HG03571 (cell line): ENCODE measurements around the gene HMCES.
"Not testable (repeated sequence)": the region's sequence is repeated elsewhere in the genome, so short reads cannot be mapped to it uniquely, and the experiment has no call there.

Source experiments
- ATAC-seq: cut with Tn5 transposase; IDR thresholded peaks from one replicate; pipeline ENCODE4 v1.9.1; 2021; ENCODE audit not compliant: unreplicated experiment

Gene HMCES

DNA sequence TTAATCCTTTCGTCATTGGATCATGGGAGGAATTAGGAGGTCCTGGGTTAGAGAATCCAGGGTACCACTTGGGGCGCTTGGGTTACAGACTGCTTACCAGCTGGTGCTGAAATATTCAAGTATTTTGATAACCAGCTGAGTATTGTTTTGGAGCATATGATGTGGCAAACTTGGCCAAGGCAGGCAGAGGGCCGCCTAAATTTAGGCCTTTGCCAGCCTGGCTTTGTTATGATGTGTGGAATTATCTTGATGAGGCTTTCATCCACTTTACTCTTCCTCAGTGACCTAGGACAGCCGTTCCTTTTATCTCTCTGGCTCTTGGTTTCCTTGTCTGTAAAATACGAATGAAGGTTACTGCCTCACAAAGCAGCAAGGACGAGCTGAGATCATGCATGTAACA, 22.4 kb upstream of the HMCES start:
- ATAC-seq: no peak

DNA sequence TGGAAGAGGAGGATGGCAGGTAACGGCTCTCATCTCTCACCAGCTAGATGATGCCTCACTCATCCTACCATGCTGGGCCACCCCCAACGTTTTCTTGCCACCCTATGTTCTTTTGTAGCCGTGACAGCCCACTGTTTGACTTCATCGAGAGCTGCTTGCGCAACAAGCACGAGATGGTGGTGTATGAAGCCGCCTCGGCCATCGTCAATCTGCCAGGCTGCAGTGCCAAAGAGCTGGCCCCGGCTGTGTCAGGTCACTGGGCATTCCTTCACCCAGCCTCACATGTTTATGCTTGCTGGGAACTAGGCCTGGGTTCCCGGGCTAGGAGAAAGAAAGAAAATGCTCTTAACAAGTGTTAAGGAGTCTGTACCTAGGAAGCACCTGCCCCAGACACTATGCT, 21.1 kb upstream of the HMCES start:
- ATAC-seq: no peak

DNA sequence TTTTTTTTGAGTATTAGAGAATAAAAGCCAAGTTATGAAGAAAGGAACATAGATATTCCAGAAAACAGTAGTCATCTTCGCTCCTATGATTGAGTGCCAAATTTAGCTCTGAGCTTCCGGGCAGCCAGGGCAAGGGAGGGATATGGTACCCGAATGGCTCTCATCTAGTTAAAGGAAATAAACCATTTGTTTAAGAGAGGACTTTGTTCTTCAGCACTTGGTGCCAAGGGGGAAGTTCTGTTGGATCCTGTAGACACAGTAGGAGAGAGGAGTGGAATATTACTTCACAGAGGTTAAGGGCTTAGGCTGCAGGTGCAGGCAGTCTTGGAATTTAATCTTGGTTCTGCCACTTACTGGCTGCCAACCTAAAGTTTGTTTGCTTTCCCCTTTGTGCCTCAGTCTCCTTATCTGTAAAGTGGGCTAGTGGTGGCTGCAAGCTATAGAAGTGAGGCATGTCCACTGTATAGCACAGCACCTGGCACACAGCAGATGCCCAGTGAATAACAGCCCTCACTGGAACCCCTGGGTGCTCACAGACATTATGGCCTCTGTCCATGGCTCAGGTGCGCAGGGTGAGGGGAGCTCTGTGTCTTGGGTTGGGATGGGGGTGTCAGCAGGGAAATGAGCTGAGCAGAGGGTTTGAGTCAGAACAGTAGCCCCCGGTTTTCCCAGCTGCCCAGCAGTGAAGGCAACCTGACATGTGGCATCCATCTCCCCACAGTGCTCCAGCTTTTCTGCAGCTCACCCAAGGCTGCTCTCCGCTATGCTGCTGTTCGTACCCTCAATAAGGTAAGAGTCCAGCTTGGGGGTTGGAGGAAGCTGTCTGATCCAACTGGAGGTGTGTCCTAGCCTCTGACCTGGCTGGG, 18.8 kb upstream of the HMCES start:
- no peak for ATAC-seq

DNA sequence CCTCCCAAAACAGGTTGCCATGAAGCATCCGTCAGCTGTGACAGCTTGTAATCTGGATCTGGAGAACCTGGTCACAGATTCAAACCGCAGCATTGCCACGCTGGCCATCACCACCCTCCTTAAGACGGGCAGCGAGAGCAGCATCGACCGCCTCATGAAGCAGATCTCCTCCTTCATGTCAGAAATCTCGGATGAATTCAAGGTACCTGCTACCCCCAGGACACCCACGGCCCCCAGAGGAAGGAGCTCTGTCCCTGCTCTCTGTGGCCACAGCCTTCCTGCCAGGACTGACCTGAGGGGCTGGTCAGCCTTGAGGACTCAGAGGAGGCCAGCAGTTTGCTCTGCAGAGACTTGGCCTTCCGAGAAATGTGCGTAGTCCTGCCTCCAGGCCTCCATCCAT, 18.1 kb upstream of the HMCES start:
- ATAC-seq: no peak

DNA sequence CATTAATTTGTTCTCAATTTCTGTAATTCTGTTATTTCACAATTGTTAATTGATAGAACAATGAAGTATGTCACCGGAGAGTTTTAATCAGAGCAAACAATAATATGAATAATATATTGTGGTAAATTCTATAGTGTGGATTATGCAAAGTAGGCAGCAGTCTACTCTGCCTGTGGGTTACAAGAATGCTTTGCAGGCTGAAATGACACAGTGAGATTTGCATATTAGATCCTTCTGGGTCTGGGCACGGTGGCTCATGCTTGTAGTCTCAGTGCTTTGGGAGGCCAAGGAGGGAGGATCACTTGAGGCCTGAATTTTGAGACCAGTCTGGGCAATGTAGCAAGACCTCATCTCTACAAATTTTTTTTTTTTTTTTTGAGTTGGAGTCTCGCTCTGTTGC, 16.8 kb upstream of the HMCES start:
- no peak for ATAC-seq

DNA sequence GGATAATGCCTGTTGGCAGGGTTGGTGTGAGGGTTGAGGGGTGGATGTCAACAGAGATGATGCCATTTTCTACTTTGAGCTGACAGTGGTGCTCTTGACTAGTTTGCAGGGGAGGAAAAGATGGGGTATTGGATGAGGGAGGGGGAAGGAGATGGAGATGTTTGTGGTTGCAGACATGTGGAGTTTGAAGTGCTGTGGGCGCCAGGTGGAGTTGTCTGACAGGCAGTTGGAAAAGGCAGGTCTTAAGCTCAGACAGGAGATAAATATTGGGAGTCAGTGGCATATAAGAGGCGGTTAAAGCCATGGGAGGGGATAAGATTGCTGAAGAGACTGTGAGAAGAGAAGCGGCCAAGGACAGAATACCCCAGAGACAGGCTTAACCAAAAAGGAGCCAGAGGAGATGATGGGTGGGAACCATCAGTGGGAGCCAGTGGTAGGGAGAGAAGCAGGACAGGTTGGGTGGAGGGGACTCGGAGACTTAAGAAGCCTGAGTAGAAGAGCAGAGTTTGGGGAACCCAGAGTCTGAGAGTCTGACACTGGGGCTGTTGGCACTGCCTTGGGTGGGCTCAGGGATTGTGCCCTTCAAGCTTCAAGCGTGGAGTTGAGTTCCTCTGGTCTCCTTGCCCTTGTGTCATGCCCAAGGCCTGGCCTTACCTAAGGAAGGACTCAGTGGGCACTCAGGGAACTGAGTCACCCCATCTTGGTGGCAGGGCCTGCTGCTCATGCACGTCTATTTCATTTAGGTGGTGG, 15.3 kb upstream of the HMCES start:
- no peak for ATAC-seq

DNA sequence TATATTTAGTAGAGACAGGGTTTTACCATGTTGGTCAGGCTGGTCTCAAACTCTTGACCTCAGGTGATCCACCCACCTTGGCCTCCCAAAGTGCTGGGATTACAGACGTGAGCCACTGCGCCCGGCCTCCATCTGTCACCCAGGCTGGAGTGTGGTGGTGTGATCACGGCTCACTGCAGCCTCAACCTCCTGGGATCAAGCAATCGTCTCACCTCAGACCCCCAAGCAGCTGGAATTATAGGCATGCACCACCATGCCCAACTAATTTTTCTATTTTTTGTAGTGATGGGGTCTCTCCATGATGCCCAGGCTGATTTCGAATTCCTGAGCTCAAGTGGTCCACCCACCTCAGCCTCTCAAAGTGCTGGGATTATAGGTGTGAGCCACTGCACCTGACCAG, 13.7 kb upstream of the HMCES start:
- ATAC-seq: not testable (repeated sequence)

DNA sequence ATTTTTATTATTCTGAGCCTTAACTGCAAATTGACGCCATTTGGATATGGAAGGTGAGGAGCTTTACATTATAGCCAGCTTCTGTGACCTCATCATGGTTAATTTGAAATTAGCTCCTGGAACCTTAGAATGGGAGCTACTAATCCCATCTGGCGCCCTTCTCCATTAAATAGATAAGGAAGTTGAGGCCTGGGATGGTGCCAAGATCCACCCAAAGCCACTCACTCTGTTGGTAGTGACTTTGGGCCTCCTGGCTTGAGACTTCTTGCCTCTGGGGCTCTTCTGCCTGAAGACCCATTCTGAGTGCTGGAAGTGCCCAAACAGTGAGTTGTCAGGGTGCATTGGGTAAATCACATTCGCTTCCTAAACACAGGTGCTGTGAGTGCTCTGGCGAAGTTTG, 12.0 kb upstream of the HMCES start:
- ATAC-seq: no peak

DNA sequence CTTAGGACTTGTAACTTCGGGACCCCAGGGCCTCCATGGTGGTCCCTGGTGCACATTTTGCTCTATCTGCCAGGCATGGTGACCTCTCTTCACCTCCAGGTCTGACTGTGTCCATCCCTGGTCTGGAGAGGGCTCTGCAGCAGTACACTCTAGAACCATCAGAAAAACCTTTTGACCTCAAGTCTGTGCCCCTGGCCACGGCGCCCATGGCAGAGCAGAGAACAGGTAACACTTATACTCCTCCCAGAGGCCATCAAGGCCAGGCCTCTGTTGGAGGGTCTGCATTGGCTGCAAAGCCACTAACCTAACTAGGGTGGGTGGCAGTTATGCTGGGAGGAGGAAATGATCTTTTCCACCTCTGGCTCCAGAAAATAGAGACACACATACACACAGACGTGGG, 10.3 kb upstream of the HMCES start:
- no peak for ATAC-seq

DNA sequence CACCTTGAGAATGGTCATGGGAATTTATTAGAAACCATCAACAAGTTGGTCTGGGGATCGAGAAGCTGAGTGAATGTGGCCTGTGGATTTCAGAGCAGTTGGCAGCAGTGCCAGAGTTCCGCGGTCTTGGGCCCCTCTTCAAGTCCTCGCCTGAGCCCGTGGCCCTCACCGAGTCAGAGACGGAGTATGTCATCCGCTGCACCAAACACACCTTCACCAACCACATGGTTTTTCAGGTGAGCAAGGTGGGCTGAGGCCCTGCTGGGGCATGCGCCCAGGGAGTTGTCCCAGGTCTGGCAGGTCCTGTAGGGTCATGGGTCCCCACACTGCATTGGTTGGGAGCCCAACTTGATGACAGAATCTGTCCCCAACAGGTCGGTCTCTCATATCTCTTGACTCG, 7.0 kb upstream of the HMCES start:
- ATAC-seq: no peak

DNA sequence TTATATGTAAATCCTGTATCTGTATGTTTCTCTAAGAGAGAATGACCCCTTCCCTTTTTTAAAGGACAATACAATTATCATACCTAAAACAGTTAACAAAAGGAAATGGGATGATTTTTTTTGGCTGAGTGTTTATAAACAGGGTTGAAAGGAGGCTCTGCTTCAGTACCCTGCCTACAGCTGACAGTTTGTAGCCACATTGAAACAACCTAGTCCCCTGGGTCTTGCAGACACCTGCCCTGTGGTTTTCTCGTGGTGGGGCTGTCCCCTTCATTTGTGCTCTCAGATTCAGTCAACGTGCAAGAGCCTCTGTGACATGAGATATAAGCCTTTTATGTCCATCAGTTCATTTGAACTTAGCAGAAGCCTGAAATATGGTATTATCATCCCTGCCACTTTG, 2.3 kb upstream of the HMCES start:
- ATAC-seq: peak; percentile 76

DNA sequence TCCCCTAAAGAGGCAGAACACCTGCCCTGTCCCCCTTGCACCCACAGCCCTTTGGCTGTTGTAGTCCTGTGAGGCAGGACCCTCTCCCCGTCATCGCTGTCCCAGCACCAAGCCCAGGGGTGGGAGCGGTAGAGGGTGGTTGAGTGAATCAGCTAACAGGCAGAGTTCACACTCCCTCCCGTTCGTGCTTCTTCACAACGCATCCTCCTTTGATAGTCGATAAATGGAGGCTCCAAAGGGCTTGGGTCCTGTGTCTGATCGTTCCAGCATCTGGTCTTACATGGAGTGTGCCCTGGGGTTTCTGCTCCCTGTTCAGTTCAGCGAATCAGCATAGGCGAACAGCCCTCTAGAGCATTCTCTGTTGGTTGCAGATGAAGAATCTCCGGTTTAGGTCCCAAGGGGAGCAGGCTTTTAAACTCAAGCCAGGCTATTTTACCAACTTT, 820 bp upstream of the HMCES start:
- ATAC-seq: no peak

DNA sequence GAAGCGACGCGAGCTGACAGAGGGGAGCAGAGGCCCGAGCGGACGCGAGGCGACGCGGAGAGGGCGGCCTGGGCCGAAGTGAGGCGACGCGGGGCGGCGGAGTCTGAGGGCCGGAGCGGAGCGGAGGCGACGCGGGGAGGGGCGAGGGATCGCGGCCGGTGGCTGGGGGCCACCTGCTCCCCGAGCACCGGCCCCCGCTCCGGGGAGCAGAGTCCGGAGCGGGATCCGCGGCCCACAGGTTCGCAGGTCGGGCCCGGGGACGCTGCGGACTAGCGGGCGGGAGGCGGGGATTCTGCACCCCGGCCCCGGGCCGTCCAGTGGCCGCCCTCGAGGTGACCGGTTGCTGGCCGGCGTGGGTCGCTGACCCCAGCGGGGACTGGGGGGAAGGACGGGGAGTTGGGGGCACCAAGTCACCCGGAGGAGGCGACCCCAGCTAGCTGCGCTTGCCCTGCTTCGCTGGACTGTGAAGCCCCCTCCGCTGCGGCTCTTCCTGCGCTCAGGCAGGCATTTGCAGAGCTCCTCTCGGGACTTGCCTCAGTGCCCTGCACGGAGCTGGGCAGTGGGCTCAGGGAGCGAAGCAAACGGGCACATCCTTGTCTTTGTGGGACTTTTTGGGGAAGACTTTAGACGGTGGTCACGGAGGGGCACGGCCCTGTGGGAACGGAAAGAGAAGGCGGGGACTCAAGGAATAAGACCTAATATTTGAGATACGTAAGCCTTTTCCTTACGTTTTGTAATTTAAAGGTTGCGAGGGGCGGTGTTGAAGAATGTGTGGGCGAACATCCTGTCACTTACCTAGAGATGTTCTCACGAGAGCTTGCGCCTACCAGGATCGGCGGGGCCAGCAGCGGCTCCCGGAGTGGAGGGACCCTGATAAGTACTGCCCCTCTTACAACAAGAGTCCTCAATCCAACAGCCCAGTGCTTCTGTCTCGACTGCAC, 566 bp downstream of the HMCES start:
- no peak for ATAC-seq

DNA sequence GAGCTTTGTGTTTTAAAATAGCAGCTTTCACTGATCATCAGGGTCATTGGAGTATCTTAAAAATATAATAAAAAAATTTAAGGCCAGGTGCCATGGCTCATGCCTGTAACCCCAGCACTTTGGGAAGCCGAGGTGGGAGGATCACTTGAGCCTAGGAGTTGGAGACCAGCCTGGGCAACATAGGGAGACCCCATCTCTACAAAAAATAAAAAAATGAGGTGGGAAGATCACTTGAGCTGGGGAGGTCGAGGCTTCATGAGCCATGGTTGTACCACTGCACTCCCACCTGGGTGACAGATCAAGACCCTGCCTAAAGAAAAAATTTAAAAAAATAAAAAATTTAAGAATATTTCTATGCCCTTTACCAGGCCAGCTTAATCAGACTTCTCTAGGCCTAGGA, 1.5 kb downstream of the HMCES start:
- no peak for ATAC-seq

DNA sequence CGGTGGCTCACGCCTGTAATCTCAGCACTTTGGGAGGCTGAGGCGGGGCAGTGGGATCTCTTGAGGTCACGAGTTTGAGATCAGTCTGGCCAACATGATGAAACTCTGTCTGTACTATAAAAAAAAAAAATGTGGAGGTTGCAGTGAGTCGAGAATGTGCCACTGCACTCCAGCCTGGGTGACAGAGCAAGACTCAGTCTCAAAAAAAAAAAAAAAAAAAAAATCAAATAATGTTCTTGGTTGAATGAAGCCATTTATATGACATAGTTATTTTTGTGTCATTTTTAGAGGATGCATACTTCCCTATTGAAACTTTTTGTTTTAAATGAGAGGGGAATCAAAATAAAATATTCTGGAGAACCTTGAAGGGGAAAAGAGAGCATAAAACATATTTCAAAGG, 3.1 kb downstream of the HMCES start:
- no peak for ATAC-seq

DNA sequence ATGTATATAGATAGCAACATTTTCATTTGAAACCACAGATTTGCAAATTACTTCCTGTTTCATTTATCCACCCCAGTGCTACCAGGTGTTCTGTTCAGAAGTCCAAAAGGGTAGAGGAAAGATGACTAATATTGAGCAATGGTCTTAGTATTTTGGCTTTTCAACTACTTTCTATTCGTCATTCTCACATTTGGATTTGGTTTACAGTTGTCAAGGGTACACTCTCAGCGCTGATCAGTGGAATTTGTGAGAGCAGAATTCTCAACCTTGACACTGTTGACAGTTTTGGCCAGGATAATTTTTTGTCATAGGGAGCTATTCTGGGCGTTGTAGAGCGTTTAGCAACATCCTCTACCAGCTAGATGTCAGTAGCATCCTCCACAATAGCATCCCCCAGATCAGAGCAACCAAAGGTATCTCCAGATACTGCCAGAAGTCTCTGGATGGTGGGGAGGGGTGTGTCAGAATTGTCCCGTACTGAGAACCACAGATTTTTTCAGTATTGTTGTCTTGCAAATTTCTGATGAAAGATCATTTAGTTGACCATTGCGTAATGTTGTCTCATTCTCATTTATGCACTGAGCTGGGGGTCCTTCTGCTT, 4.2 kb downstream of the HMCES start:
- peak; percentile 65 for ATAC-seq

DNA sequence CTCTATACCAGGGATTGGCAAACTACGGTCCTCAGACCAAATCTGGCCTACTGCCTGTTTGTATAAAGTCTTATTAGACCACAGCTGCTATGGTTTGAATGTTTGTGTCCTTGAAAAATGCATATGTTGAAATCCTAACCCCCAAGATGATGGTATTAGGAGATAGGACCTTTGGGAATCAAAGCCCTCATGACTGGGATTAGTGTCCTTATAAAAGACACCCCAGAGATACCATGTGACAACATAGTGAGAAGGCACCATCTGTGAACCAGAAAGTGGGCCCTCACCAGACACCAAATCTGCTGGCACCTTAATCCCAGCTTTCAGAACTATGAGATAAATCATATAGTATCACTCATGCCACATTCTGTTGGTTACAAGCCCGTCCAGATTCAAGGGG, 7.4 kb downstream of the HMCES start:
- ATAC-seq: no peak

DNA sequence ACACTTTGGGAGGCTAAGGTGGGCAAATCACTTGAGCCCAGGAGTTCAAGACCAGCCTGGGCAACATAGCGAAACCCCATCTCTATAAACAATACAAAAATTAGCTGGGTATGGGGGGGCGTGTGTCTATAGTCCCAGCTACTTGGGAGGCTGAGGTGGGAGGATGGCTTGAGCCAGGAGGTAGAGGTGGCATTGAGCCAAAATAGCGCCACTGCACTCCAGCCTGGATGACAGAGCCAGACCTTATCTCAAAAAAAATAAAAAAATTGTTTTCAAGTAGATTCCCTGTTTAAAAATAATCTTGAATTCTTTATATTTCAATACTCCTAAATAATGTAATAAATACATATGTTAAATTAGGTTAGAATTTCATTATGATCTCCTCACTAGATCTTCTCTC, 9.8 kb downstream of the HMCES start:
- no peak for ATAC-seq

DNA sequence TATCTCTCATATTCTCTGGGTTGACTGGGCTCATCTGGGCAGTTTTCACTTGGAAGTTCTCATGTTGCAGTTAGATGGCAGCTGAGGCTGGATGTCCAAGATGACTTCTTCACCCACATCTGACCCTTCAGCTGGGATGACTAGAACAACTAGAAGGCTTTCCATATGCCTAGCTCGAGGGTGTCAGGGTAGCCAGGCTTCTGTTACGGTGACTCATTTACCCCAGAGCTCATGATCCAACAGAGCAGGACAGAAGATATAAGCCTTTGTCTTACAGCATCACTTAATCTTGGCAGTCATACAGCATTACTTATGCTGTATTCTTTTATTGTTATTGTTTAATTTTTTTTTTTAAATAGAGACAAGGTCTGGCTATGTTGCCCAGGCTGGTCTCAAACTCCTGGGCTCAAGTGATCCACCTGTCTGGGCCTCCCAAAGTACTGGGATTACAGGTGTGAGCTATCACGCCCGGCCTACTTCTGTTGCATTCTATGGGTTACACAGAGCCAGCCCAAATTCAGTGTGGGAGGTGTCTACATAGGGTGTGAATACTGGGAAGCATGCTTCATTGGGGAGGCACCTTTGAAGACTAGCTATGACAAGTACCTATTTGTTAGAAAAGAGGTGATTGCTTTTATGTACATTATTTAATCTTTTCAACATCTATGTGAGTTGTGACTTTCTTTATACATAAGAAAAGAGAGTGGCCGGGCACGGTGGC, 10.7 kb downstream of the HMCES start:
- no peak for ATAC-seq

DNA sequence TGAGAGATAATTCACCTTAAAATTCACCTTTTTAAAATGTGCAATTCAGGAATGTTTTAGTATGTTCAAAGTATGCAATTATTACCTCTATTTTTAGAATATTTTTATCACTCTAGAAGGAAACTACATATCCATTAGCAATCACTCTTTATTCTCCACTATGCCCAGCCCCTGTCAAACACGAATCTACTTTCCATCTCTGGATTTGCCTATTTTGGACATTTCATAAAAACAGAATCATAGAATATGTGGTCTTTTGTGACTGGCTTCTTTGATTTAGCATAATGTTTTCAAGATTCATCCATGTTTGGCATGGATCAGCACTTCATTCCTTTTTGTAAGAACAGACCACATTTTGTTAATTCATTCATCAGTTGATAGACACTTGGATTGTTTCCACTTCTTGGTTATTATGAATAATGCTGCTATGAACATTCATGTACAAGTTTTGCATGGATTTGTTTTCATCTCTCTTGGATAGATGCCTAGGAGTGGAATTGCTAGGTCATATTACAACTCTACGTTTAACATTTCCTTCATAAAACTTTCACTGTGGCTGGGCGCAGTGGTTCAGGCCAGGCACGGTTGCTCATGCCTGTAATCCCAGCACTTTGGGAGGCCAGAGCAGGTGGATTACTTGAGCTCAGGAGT, 12.7 kb downstream of the HMCES start:
- ATAC-seq: no peak
